A172 (cell line): ENCODE results near the gene RIMBP3C. TPM values are rescaled to one million over a fixed set of nuclear protein-coding genes. Genes with fewer than 3 reads are reported as not detected.
"Not testable (repeated sequence)": the region's sequence is repeated elsewhere in the genome, so short reads cannot be mapped to it uniquely, and the experiment has no call there.

Experiments used
- DNase-seq: peaks from one replicate; pipeline ENCODE4 v3.0.0-alpha.2; 2015; ENCODE audit warnings: low spot score
- total RNA-seq: library from RNA; depleted of rRNA; stranded (reverse); fragments of >200 nt; shearing (Covaris generic); gene quantifications from 2 replicates; pipeline ENCODE4 v1.2.3, GENCODE V29; 2014; rRNA removed

RIMBP3C gene, protein sequence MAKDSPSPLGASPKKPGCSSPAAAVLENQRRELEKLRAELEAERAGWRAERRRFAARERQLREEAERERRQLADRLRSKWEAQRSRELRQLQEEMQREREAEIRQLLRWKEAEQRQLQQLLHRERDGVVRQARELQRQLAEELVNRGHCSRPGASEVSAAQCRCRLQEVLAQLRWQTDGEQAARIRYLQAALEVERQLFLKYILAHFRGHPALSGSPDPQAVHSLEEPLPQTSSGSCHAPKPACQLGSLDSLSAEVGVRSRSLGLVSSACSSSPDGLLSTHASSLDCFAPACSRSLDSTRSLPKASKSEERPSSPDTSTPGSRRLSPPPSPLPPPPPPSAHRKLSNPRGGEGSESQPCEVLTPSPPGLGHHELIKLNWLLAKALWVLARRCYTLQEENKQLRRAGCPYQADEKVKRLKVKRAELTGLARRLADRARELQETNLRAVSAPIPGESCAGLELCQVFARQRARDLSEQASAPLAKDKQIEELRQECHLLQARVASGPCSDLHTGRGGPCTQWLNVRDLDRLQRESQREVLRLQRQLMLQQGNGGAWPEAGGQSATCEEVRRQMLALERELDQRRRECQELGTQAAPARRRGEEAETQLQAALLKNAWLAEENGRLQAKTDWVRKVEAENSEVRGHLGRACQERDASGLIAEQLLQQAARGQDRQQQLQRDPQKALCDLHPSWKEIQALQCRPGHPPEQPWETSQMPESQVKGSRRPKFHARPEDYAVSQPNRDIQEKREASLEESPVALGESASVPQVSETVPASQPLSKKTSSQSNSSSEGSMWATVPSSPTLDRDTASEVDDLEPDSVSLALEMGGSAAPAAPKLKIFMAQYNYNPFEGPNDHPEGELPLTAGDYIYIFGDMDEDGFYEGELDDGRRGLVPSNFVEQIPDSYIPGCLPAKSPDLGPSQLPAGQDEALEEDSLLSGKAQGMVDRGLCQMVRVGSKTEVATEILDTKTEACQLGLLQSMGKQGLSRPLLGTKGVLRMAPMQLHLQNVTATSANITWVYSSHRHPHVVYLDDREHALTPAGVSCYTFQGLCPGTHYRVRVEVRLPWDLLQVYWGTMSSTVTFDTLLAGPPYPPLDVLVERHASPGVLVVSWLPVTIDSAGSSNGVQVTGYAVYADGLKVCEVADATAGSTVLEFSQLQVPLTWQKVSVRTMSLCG (N-terminal part only)
- 0.50 and 0.62 TPM in 2 replicates for total RNA-seq

DNA sequence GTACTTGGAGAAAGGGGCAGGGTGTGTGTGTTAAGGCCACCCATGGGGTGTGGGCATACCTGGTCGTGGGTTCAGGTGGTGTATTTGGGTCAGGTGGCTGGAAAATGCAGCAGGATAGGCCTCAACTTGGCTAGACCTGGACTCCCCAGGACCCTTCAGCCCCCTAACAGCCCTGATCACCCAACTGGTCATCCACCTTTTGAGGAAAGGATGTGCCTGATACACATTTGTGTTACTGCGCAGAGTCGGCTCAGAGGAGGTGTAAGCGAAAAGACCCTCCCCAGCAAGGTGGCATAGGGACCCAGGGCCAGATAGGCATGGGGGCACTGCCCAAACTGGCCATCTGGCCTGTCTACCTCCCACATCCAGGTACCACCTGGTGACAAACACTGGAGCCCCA, at the start of gene RIMBP3C:
TSS of gene RIMBP3C (minus strand) at position 101 of the 400 bp plus-strand sequence. CDS start 485 bp downstream, outside the sequence.
- not testable (repeated sequence) for DNase-seq

DNA sequence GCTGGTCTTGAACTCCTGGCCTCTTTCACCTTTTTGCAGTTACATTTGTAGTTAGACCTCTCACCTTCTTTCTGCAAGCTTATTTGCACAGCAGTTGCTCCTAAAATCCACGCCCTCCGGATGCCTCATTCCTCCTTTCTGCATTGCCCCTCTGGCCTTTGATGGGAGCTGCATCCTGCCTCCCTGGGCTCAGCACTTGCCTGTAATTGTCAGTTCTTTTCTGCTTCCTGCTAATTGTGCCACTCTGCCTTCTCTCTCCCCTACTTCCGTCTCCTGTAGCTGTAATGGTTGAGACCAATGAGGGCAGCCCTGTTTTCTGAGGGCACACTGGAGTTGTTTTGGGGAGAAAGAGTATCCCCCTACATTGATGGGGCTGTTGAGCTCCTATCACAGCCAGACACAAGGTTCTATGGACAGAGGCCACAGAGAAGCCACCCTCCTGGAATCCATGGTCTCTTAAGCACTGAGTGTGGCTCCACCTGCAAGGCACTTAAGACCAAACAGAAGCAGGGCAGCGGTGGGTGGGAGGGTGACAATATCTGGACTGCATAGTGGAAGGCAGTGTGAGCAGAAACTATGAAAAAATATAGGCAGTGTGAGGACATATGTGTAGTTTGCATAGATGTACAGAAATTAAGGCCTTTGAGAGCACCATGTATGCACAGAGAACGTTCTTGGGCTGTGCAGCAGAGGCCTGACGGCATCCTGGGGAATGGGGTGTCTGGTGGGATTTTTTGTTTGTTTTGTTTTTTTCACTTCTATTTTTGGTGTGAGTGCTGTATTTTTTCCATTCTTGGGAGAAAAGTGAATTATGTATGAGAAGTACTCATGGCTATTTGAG, 48.0 kb upstream of the RIMBP3C start:
- no peak for DNase-seq

DNA sequence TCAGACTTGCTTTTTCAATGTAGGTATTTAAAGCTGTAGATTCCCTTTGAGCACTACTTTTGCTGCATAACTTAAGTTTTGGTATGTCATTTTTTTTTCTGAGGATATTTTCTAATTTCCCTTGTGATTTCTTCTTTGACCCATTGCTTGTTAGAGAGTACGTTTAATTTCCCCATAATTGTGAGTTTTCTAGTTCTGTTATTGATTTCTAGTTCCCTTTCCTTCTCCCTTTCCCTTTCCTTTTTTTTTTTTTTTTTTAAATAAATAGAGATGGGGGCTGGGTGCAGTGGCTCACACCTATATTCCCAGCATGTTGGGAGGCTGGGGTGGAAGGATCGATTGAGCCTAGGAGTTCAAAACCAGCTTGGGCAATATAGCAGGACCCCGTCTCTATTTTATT, 47.0 kb upstream of the RIMBP3C start:
- no peak for DNase-seq

- not testable (repeated sequence) for DNase-seq
These were observed 45.3 kb upstream of the RIMBP3C start for GRCh38 chr22:21596356-21597135.

GRCh38 chr22:21594865-21595452, 43.7 kb upstream of the RIMBP3C start:
- no peak for DNase-seq

DNA sequence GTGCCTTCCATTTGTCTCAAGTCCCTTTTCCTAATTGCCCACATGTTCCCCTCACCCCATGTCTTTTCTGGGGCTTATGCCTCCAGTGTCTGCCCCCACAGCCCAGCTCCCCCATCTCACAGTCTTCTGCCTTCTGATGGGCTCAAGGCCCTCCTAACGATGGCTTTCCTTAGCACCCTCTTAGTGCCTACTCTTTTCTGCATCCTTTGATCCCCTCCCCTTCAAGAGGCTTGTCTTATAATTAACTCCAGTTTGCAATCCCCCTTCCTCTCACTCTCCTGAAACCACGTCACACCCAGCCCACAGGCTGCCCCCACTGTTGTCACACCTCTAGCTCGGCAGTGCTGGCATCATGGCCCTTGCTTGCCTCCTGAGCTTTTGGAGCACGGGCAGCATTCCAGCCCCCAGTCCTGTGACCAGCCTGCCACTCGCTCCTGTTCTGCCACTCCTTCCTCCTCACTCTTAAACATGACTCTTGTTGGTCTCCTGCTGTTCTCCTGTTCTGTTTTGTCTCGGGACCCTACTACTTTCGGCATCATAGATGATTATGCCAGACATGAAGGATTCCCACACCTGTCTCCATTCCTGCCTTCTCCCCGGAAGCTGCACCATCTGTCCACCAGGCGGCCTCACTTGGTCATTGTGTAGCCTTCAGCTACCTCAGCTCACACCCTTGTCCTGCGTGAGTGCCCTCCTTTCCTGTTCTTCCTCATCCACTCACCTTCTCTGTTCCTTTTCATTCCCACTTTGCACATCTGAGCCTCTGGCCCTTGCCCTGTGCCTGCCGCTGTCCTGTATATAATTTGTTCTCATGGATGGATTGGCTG, 42.4 kb upstream of the RIMBP3C start:
- no peak for DNase-seq

DNA sequence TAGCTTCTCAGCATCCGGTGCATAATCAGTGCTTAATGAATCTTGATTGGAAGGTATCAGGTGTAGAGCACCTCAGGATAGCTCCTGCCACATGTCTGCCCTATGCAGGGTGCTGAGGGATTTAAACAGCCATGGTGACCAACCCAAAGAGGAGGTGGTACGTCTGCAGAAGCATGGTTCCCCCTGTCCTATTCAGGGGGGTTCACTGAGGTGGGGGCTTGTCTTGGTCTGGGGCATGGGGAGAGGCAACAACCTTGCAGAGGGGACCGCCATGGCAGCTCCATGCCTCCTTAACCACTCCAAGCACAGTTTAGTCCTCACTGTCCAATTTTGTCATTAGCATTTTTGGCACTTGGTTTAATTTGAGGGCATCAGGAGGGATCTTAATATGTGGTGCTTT, 41.2 kb upstream of the RIMBP3C start:
- no peak for DNase-seq

DNA sequence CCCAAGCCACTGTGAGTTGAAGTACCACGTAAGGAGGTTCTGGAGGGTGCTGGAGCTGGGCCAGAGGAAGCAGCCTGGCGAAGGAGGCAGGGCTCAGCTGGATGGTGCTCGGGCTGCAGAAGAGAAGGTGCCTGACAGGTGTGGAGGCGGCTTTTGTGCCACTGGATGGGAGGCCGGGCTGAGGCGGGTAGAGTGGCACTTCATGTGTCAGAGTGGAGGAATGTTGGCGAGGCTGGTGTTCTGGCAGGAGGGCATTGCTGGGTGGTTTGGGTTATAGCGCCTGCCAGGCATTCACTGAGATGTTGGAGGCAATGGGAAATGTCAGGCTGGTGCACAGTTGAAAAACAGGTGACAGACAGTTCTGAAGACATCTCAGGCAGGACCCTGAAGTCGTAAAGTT, 40.4 kb upstream of the RIMBP3C start:
- no peak for DNase-seq

- no peak for DNase-seq
These were observed 39.8 kb upstream of the RIMBP3C start for GRCh38 chr22:21590809-21591641.

- DNase-seq = no peak
These were observed 38.1 kb upstream of the RIMBP3C start for GRCh38 chr22:21589396-21589795.

DNA sequence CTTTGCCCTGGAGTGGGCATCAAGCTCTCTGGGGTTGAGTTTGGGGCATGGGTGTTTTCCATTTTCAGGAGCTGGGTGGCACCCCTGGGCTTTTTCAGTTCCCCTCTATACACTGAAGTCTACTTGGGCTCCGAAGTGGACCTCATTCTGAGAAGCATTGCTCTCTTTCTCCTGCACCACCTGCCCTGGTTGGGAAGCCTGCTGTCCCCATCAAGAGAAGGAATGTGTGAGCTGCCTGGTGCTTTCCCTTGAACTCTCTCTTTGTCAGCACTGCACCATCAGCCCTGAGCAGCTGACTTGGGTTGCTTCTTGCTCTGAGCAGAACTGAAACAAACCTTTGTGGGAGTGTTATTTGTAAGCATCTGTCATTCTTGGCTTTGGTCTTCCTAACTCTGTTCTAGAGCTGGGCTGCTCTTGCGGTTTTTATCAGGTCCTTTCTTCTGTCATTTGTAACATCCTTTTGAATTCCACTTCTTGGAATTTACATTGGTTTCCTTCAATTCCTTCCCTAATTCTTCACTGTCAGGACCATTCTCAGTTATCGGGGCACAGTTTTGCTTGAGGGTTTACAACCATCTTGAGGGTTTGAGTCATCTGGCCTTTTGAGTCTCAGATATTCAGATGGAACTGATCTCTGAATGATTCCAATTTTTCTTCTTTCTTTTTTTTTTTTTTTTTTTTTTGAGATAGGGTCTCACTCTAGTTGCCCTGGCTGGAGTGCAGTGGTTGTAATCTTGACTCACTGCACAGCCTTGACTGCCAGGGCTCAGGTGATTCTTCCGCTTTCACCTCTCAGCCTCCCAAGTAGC, 36.7 kb upstream of the RIMBP3C start:
- no peak for DNase-seq

GRCh38 chr22:21585389-21585788, 34.1 kb upstream of the RIMBP3C start:
- DNase-seq = no peak

GRCh38 chr22:21582801-21583740, 31.8 kb upstream of the RIMBP3C start:
- no peak for DNase-seq

- not testable (repeated sequence) for DNase-seq
These were observed 29.9 kb upstream of the RIMBP3C start for GRCh38 chr22:21581009-21581713.

DNA sequence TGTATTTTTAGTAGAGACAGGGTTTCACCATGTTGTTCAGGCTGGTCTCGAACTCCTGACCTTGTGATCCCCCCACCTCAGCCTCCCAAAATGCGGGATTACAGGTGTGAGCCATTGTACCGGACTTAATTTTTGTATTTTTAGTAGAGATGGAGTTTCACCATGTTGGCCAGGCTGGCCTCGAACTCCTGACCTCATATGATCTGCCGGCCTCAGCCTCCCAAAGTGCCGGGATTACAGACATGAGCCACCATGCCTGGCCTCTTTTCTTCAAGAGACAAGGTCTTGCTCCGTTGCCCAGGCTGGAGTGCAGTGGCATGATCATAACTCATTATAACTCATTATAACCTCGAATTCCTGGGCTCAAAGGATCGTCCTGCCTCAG, 29.4 kb upstream of the RIMBP3C start:
- not testable (repeated sequence) for DNase-seq

DNA sequence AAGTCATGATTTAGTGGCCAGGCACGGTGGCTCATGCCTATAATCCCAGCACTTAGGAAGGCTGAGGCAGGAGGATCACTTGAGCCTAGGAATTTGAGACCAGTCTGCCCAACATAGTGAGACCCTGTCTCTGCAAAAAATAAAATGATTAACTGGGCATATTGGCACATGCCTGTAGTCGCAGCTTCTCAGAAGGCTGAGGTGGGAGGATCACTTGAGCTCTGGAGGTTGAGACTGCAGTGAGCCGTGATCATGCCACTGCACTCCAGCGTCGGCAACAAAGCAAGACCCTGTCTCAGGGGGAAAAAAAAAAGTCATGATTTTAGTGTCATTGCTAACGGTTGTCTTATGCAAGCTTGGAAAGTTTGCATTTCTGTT, 28.2 kb upstream of the RIMBP3C start:
- DNase-seq = no peak
